Left lobe of liver (tissue), 1 donor: ENCODE data around the gene ALOX5AP. TPM values are rescaled to one million over a fixed set of nuclear protein-coding genes. Genes with fewer than 3 reads are reported as not detected.

Experiments
- total RNA-seq: library from RNA; stranded (reverse); gene quantifications from one replicate; pipeline ENCODE4 v1.2.1, GENCODE V29; 2021
- donor health status: DM: no; HTN: yes; CAD: no.

The ALOX5AP gene
- total RNA-seq, 1 donor from 2014 or later = 1.5 TPM

Other genes starting within 250 kb of the ALOX5AP start
- 7.4 TPM for gene USPL1, start 117.6 kb upstream of the ALOX5AP start, total RNA-seq
- gene MEDAG, start 170.7 kb downstream of the ALOX5AP start, total RNA-seq = 0.18 TPM
- not detected for gene TEX26, start 197.1 kb downstream of the ALOX5AP start, total RNA-seq